Epithelial cell of proximal tubule (primary cell): ENCODE data around the gene AKR7A2. TPM values are rescaled to one million over a fixed set of nuclear protein-coding genes. Genes with fewer than 3 reads are reported as not detected.

Source experiments
- DNase-seq: peaks from one replicate; pipeline ENCODE4 v3.0.0-alpha.2; 2011; ENCODE audit warnings: low read depth
- H3K4me3 ChIP-seq: 2 replicates; pipeline ENCODE4 v1.5.1; 2011; ENCODE audit warnings: low read depth, mild to moderate bottlenecking, low read length
- CTCF ChIP-seq: conservative IDR thresholded peaks from 2 replicates; pipeline ENCODE4 v1.5.1; 2012; ENCODE audit warnings: low read depth, mild to moderate bottlenecking, low read length
- total RNA-seq: library from RNA; depleted of rRNA; stranded (reverse); fragments of >200 nt; gene quantifications from 2 replicates; pipeline ENCODE4 v1.2.3, GENCODE V29; 2015

AKR7A2 gene
- total RNA-seq, 1 donor from 2014 or later, result 92.4 TPM

- no peak overlapping the region for H3K4me3 ChIP-seq
- no peak for TF ChIP-seq CTCF
- no peak for DNase-seq
Measured at GRCh38 chr1:19357299-19357986, 45.5 kb upstream of the AKR7A2 start.

- H3K4me3 ChIP-seq, result no peak overlapping the region
- TF ChIP-seq CTCF, result no peak
- DNase-seq, result no peak
Measured at GRCh38 chr1:19356266-19356665, 44.3 kb upstream of the AKR7A2 start.

DNA sequence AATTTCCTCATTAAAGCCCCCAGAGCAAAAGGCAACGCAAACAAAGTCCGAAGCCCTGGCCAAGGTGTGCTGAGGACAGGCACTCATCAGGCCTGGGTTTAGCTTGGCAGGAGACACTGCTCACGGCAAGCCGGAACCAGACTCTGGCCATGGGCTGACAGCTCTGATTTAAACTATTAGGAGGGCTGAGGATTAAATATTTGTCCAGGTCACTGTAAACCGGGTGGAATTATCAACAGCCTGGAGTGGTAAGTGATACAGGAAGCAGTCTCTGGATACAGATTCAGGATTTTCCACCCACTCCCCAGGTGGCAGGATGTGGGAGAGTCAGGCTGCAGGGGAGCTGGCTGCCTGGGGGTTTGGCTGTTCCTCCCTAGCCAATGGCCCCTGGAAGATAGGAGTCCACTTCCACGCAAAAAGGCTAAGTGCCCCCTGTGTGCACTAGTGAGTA lies 42.6 kb upstream of the AKR7A2 start:
- DNase-seq, result no peak
- H3K4me3 ChIP-seq, result no peak overlapping the region
- no peak for TF ChIP-seq CTCF

DNA sequence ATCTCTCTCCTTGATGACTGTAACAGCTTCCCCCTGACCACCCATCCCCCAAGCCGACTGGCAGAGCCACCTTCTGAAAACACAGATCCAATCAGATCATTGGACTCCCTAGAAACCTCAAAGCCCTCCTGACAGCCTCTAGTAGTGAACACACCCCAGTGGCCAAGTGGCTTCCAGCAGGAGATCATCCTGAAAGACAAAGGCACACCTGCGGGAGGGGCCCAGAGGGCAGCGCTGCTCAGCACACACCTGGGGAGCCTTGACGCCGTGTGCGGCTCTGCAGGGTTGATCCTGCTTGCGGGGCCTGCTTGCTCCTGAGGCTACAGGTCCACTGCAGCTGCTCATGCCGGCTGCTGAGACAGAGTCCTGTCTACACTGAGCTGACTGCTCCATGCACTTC lies 41.7 kb upstream of the AKR7A2 start:
- no peak for TF ChIP-seq CTCF
- no peak overlapping the region for H3K4me3 ChIP-seq
- DNase-seq, result no peak

DNA sequence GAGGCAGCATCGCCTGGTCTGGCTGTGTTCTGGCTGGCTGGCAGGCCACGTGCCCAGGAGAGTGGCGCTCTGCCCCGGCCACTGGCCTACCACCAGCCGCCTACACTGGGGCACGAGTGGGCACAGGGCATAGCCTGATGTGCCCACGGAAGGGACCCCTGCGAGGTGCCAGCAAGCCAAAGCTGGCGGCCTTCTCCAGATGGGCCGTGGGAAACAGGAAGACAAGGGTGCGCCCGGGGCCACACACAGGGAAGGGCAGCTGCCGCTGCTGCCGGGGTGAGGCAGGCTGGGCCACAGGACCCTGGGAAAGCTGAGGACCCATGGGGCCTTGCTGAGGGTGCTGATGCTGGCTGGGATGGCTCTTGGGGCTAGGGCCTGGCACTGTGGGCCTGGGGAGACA lies 40.9 kb upstream of the AKR7A2 start:
- no peak for DNase-seq
- no peak for TF ChIP-seq CTCF
- no peak overlapping the region for H3K4me3 ChIP-seq

DNA sequence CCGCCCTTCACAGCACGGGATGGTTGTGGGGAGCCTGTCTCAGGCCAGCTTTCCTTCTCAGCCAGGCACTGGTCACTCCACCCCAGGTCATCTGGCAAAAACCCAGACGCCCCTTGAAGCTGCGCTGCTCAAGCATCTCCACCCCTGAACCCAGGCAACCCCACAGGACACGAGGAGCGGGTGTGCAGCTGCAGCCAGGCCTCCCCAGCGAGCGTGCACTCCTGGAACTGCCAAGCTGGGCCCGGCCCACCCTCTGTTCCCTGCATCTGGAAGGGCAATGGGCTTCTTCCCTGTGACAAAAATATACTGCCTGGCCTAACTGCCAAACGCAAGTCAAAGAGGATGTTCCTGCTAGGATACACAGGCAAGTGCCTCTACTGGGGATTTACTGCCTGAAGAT lies 39.9 kb upstream of the AKR7A2 start:
- no peak overlapping the region for H3K4me3 ChIP-seq
- TF ChIP-seq CTCF, result no peak
- no peak for DNase-seq

- no peak overlapping the region for H3K4me3 ChIP-seq
- no peak for DNase-seq
- no peak for TF ChIP-seq CTCF
Measured at GRCh38 chr1:19350566-19350965, 38.6 kb upstream of the AKR7A2 start.
